ENCODE results near the gene CXCL5. TPM values are rescaled to one million over a fixed set of nuclear protein-coding genes. Genes with fewer than 3 reads are reported as not detected.
"Not testable (repeated sequence)": the region's sequence is repeated elsewhere in the genome, so short reads cannot be mapped to it uniquely, and the experiment has no call there.

CXCL5 gene
- total RNA-seq, 1 donor from 2014 or later = 0.13 TPM

- DNase-seq (ENCODE audit: low read depth in 2 of 2) = no peak
These were observed 16.8 kb upstream of the CXCL5 start for GRCh38 chr4:74015126-74015780.

- DNase-seq (ENCODE audit: low read depth in 2 of 2) = no peak
These were observed 15.9 kb upstream of the CXCL5 start for GRCh38 chr4:74014332-74014731.

GRCh38 chr4:74013264-74013663, 14.8 kb upstream of the CXCL5 start:
- no peak for DNase-seq (ENCODE audit: low read depth in 2 of 2)

GRCh38 chr4:74012130-74012529, 13.7 kb upstream of the CXCL5 start:
- no peak for DNase-seq (ENCODE audit: low read depth in 2 of 2)

GRCh38 chr4:74009307-74009706, 10.8 kb upstream of the CXCL5 start:
- DNase-seq (ENCODE audit: low read depth in 2 of 2) = no peak

GRCh38 chr4:74006009-74006476, 7.6 kb upstream of the CXCL5 start:
- DNase-seq (ENCODE audit: low read depth in 2 of 2) = no peak

GRCh38 chr4:74005528-74005927, 7.1 kb upstream of the CXCL5 start:
- peak; percentile 3 to 5 for DNase-seq (ENCODE audit: low read depth in 2 of 2)

GRCh38 chr4:74004668-74005067, 6.2 kb upstream of the CXCL5 start:
- no peak for DNase-seq (ENCODE audit: low read depth in 2 of 2)

GRCh38 chr4:74000301-74000700, 1.8 kb upstream of the CXCL5 start:
- DNase-seq (ENCODE audit: low read depth in 2 of 2) = no peak

- DNase-seq (ENCODE audit: low read depth in 2 of 2) = no peak
These were observed 6.4 kb downstream of the CXCL5 start for GRCh38 chr4:73992050-73992449.

- no peak for DNase-seq (ENCODE audit: low read depth in 2 of 2)
These were observed 6.8 kb downstream of the CXCL5 start for GRCh38 chr4:73991742-73992000.

GRCh38 chr4:73990988-73991741, 7.3 kb downstream of the CXCL5 start:
- no peak for DNase-seq (ENCODE audit: low read depth in 2 of 2)

- DNase-seq (ENCODE audit: low read depth in 2 of 2) = no peak
These were observed 8.5 kb downstream of the CXCL5 start for GRCh38 chr4:73989928-73990327.

GRCh38 chr4:73989031-73989430, 9.4 kb downstream of the CXCL5 start:
- no peak for DNase-seq (ENCODE audit: low read depth in 2 of 2)

- DNase-seq (ENCODE audit: low read depth in 2 of 2) = no peak
These were observed 10.4 kb downstream of the CXCL5 start, which contains the start of gene PPBP for GRCh38 chr4:73988061-73988460. Gene PPBP, minus strand, starts transcription at chr4:73988190. Its CDS starts 87 bp downstream, at chr4:73988103.

GRCh38 chr4:73985528-73985852, 13.0 kb downstream of the CXCL5 start:
- DNase-seq (ENCODE audit: low read depth in 2 of 2) = no peak

GRCh38 chr4:73984736-73985527, 13.5 kb downstream of the CXCL5 start:
- no peak for DNase-seq (ENCODE audit: low read depth in 2 of 2)

- not testable (repeated sequence) for DNase-seq (ENCODE audit: low read depth in 2 of 2)
These were observed 17.3 kb downstream of the CXCL5 start for GRCh38 chr4:73981175-73981574.

GRCh38 chr4:73979407-73979957, 19.0 kb downstream of the CXCL5 start:
- DNase-seq (ENCODE audit: low read depth in 2 of 2) = no peak

GRCh38 chr4:73978886-73979285, 19.6 kb downstream of the CXCL5 start:
- no peak for DNase-seq (ENCODE audit: low read depth in 2 of 2)

- DNase-seq (ENCODE audit: low read depth in 2 of 2) = no peak
These were observed 21.8 kb downstream of the CXCL5 start for GRCh38 chr4:73976716-73977115.

- no peak for DNase-seq (ENCODE audit: low read depth in 2 of 2)
These were observed 22.3 kb downstream of the CXCL5 start for GRCh38 chr4:73976217-73976616.
